HepG2 (cell line): ENCODE data around the gene HOMEZ. TPM values are rescaled to one million over a fixed set of nuclear protein-coding genes. Genes with fewer than 3 reads are reported as not detected.
A peak's percentile ranks its signal among the peaks of the same experiment; 100 is the strongest.

Experiments used
- AGO1 ChIP-seq: fragments of 200-400 bp; formaldehyde crosslinking; IDR thresholded peaks from 2 replicates; pipeline ENCODE4 v1.6.1; 2017; ENCODE audit warnings: mild to moderate bottlenecking, low read depth, low read length, moderate library complexity; ENCODE audit not compliant: poor library complexity, severe bottlenecking
- BRD4 ChIP-seq: sonication (generic); formaldehyde crosslinking; IDR thresholded peaks from 2 replicates; pipeline ENCODE4 v1.4.0; 2020; ENCODE audit warnings: missing genetic modification reagents
- HMGXB3 ChIP-seq: sonication (generic); formaldehyde crosslinking; IDR thresholded peaks from 2 replicates; pipeline ENCODE4 v1.4.0; 2020; ENCODE audit warnings: missing genetic modification reagents, borderline replicate concordance
- PTBP1 ChIP-seq: fragments of 200-400 bp; formaldehyde crosslinking; IDR thresholded peaks from 2 replicates; pipeline ENCODE4 v1.6.1; 2018; ENCODE audit warnings: low read length, low read depth; ENCODE audit not compliant: poor library complexity, severe bottlenecking
- REPIN1 ChIP-seq: sonication (generic); formaldehyde crosslinking; IDR thresholded peaks from 2 replicates; pipeline ENCODE4 v1.8.0; 2022; ENCODE audit warnings: missing genetic modification reagents, low read depth, mild to moderate bottlenecking, borderline replicate concordance
- SAFB2 ChIP-seq: sonication (generic); formaldehyde crosslinking; IDR thresholded peaks from 2 replicates; pipeline ENCODE4 v1.5.1; 2020; ENCODE audit warnings: missing genetic modification reagents, low read depth, mild to moderate bottlenecking, borderline replicate concordance
- SMAD3 ChIP-seq: sonication (generic); formaldehyde crosslinking; IDR thresholded peaks from 2 replicates; pipeline ENCODE4 v1.4.0; 2020; ENCODE audit warnings: missing genetic modification reagents
- ZBTB42 ChIP-seq: sonication (generic); formaldehyde crosslinking; IDR thresholded peaks from 2 replicates; pipeline ENCODE4 v1.5.0; 2020; ENCODE audit warnings: mild to moderate bottlenecking, missing genetic modification reagents
- ZNF30 ChIP-seq: sonication (generic); formaldehyde crosslinking; IDR thresholded peaks from 2 replicates; pipeline ENCODE4 v1.5.0; 2020; ENCODE audit warnings: mild to moderate bottlenecking, missing genetic modification reagents
- ZNF34 ChIP-seq: sonication (generic); formaldehyde crosslinking; IDR thresholded peaks from 2 replicates; pipeline ENCODE4 v1.4.0; 2020; ENCODE audit warnings: mild to moderate bottlenecking, missing genetic modification reagents, borderline replicate concordance
- polyA plus RNA-seq, 8 experiments: library from polyadenylated mRNA; depleted of rRNA in 3 of 8; stranded (reverse) in 7 of 8; unstranded in 1 of 8; fragments of >200 nt; fragmentation: Illumina TruSeq in 4 of 8; extraction: Trizol in 4 of 8; gene quantifications; 2 replicates each; pipeline versions ENCODE4 v1.2.1 to v1.2.3, GENCODE V29; 2011 to 2016; ENCODE audit warnings: low read depth in 4 of 8, missing spikeins in 1 of 8, mixed read lengths in 1 of 8; ENCODE audit not compliant: insufficient read depth in 1 of 8
- total RNA-seq, 5 experiments: library from RNA; depleted of rRNA; stranded (reverse); fragments of >200 nt; fragmentation: Illumina TruSeq; extraction: Trizol; gene quantifications; 2 replicates each; pipeline ENCODE4 v1.2.3, GENCODE V29; 2016; ENCODE audit warnings: low read depth in 1 of 5
- TF ChIP-seq, protein P1 (sequence below): sonication (generic); formaldehyde crosslinking; IDR thresholded peaks from 2 replicates; pipeline ENCODE4 v1.4.0; 2020; ENCODE audit warnings: low read depth, missing genetic modification reagents
- TF ChIP-seq, protein P2 (sequence below): sonication (generic); formaldehyde crosslinking; IDR thresholded peaks from 2 replicates; pipeline ENCODE4 v1.4.0; 2020; ENCODE audit warnings: mild to moderate bottlenecking, missing genetic modification reagents
- TF ChIP-seq, protein P3 (sequence below): IDR thresholded peaks from 2 replicates; pipeline ENCODE4 v1.6.1; 2018; ENCODE audit warnings: missing genetic modification reagents

The HOMEZ gene
- total and polyA plus RNA-seq, 2 of the 13 experiments (the other 11 are each of a cell fraction or from before 2014, with no cell fraction given), result 14.5 to 31.8 TPM

DNA sequence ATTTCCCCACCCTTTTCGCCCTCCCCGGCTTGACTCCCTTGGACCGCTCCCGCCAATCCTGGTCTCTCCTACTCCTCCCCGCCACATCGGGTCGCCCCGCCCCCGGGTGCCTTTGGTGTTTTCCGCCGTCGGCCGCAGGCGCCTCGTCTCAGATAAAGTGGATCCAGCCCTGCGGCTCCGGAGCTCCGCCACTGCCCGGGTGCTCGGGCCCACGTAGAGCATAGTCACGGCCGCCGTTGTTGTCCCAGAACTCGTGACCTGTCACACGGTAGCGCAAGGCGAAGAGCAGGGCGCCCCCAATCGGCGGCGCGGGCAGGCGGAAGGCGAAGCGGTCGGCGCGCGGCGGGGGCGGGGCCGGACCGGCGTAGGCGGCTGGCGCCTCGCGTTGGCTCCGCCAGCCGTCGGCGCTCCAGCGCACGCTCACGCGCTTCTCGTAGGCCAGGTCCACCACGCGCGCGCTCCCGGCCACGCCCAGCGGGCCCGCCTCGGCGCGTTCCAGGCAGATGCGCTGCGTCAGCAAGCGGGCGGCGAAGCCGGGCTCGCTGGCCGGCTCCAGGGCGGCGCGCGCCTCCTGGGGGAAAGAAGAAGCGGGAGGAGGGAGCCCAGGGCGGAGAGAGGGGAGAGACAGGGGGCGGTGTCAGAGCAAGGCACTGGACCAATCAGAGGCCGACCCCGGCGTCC, 15.5 kb upstream of the HOMEZ start (continued):
- TF ChIP-seq, protein P1, sequence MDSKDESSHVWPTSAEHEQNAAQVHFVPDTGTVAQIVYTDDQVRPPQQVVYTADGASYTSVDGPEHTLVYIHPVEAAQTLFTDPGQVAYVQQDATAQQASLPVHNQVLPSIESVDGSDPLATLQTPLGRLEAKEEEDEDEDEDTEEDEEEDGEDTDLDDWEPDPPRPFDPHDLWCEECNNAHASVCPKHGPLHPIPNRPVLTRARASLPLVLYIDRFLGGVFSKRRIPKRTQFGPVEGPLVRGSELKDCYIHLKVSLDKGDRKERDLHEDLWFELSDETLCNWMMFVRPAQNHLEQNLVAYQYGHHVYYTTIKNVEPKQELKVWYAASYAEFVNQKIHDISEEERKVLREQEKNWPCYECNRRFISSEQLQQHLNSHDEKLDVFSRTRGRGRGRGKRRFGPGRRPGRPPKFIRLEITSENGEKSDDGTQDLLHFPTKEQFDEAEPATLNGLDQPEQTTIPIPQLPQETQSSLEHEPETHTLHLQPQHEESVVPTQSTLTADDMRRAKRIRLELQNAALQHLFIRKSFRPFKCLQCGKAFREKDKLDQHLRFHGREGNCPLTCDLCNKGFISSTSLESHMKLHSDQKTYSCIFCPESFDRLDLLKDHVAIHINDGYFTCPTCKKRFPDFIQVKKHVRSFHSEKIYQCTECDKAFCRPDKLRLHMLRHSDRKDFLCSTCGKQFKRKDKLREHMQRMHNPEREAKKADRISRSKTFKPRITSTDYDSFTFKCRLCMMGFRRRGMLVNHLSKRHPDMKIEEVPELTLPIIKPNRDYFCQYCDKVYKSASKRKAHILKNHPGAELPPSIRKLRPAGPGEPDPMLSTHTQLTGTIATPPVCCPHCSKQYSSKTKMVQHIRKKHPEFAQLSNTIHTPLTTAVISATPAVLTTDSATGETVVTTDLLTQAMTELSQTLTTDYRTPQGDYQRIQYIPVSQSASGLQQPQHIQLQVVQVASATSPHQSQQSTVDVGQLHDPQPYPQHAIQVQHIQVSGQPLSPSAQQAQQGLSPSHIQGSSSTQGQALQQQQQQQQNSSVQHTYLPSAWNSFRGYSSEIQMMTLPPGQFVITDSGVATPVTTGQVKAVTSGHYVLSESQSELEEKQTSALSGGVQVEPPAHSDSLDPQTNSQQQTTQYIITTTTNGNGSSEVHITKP, result peak; percentile 68
- peak; percentile 90 for TF ChIP-seq PTBP1
- TF ChIP-seq SAFB2 (CRISPR knock-in tag), result peak; percentile 73; the same call in 1 of the 2 replicates
- TF ChIP-seq BRD4, result peak; percentile 78; the same call in 1 of the 2 replicates
- no peak for TF ChIP-seq HMGXB3
- no peak for TF ChIP-seq ZNF30 (CRISPR knock-in tag)
- TF ChIP-seq, protein P2, sequence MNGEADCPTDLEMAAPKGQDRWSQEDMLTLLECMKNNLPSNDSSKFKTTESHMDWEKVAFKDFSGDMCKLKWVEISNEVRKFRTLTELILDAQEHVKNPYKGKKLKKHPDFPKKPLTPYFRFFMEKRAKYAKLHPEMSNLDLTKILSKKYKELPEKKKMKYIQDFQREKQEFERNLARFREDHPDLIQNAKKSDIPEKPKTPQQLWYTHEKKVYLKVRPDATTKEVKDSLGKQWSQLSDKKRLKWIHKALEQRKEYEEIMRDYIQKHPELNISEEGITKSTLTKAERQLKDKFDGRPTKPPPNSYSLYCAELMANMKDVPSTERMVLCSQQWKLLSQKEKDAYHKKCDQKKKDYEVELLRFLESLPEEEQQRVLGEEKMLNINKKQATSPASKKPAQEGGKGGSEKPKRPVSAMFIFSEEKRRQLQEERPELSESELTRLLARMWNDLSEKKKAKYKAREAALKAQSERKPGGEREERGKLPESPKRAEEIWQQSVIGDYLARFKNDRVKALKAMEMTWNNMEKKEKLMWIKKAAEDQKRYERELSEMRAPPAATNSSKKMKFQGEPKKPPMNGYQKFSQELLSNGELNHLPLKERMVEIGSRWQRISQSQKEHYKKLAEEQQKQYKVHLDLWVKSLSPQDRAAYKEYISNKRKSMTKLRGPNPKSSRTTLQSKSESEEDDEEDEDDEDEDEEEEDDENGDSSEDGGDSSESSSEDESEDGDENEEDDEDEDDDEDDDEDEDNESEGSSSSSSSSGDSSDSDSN (CRISPR knock-in tag), result peak; percentile 88
- TF ChIP-seq AGO1, result peak; percentile 89
- TF ChIP-seq SMAD3, result peak; percentile 86; the same call in 1 of the 2 replicates
- TF ChIP-seq REPIN1 (CRISPR knock-in tag), result peak; percentile 91
- TF ChIP-seq, protein P3, sequence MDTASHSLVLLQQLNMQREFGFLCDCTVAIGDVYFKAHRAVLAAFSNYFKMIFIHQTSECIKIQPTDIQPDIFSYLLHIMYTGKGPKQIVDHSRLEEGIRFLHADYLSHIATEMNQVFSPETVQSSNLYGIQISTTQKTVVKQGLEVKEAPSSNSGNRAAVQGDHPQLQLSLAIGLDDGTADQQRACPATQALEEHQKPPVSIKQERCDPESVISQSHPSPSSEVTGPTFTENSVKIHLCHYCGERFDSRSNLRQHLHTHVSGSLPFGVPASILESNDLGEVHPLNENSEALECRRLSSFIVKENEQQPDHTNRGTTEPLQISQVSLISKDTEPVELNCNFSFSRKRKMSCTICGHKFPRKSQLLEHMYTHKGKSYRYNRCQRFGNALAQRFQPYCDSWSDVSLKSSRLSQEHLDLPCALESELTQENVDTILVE (CRISPR knock-in tag), result peak; percentile 98
- no peak for TF ChIP-seq ZBTB42 (CRISPR knock-in tag)
- TF ChIP-seq ZNF34 (CRISPR knock-in tag), result peak; percentile 84; the same call in 1 of the 2 replicates
